Ovary (tissue), 3 donors: ENCODE data around the gene CACHD1.

ENCODE experiments used
- CTCF ChIP-seq, 3 donors: fragments of 450-650 bp in 2 of 3; fragments of 200-600 bp in 1 of 3; IDR thresholded peaks; one replicate each; pipeline versions ENCODE4 v1.5.1 to v1.8.0; 2016 to 2022; ENCODE audit warnings: antibody characterized with exemption in 3 of 3, mild to moderate bottlenecking in 1 of 3
- EP300 ChIP-seq: sonication (generic); formaldehyde crosslinking; IDR thresholded peaks from one replicate; pipeline ENCODE4 v1.6.1; 2017; ENCODE audit warnings: antibody characterized with exemption
- POLR2A ChIP-seq: fragments of 450-650 bp; IDR thresholded peaks from one replicate; pipeline ENCODE4 v1.6.1; 2017; ENCODE audit warnings: antibody characterized with exemption, mild to moderate bottlenecking, moderate library complexity
- donor health status: DM: no; HTN: no; CAD: no.

GRCh38 chr1:64498325-64498724 lies 28.4 kb downstream of the CACHD1 start:
- TF ChIP-seq EP300: no peak
- no peak for TF ChIP-seq POLR2A
- no peak for TF ChIP-seq CTCF (IDR thresholded peaks at IDR 0.05)
